IPS-18c (cell line): ENCODE data around the gene MRPL4.
A peak's percentile ranks its signal among the peaks of the same experiment; 100 is the strongest.

Experiments
- H3K4me3 ChIP-seq: 2 replicates; pipeline ENCODE4 v1.7.0; 2013; ENCODE audit warnings: low read depth, mild to moderate bottlenecking, low read length, moderate library complexity; ENCODE audit not compliant: insufficient read depth
- H3K9me3 ChIP-seq: one replicate; pipeline ENCODE4 v1.6.1; 2013; ENCODE audit warnings: mild to moderate bottlenecking, low read length, moderate library complexity; ENCODE audit not compliant: control insufficient read depth, insufficient read depth

The MRPL4 gene

GRCh38 chr19:10251792-10252694 is at the start of gene MRPL4:
Gene MRPL4 (plus strand): TSS chr19:10252214. CDS start chr19:10252254, 40 bp downstream.
- Histone ChIP-seq H3K4me3 (peak within 1 kb of the TSS; percentile 95), H3K9me3 (no peaks in the 10 kb centered on the region)

DNA sequence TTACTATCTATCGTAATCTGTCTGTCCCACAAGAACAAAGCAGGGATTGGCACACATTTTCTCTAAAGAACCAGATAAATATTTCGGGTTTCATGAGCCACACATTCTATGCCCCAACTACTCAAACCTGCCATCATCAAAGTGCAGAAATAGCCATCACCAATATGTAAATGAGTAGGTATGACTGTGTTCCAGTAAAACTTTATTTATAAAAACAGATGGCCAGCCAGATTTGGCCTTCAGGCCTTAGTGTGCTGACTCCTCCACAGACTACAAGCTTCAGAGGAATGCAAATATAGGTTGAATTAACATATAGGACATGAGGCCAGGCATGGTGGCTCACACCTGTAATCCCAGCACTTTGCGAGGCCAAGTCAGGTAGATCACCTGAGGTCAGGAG is 48.3 kb upstream of the MRPL4 start:
- no peak overlapping the region for H3K4me3 ChIP-seq

DNA sequence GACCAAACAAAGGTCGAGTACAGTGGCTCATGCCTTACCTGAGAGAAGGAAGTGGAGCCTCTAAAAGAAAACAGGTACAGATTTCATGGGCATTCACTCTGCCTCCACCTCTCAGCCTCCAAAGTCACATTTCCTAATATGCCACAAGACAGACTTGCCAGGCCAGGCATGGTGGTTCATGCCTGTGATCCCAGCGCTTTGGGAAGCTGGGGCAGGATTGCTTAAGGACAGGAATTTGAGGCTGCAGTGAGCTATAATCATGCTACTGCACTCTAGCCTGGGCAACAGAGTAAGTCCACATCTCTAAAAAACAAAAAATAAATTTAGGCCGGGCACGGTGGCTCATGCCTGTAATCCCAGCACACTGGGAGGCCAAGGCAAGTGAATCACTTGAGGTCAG is 46.4 kb upstream of the MRPL4 start:
- no peaks in the 10 kb centered on the region for H3K9me3 ChIP-seq
- no peak overlapping the region for H3K4me3 ChIP-seq

More for the DNA sequence above, 48.3 kb upstream of the MRPL4 start:
- H3K9me3 ChIP-seq: no peaks in the 10 kb centered on the region

DNA sequence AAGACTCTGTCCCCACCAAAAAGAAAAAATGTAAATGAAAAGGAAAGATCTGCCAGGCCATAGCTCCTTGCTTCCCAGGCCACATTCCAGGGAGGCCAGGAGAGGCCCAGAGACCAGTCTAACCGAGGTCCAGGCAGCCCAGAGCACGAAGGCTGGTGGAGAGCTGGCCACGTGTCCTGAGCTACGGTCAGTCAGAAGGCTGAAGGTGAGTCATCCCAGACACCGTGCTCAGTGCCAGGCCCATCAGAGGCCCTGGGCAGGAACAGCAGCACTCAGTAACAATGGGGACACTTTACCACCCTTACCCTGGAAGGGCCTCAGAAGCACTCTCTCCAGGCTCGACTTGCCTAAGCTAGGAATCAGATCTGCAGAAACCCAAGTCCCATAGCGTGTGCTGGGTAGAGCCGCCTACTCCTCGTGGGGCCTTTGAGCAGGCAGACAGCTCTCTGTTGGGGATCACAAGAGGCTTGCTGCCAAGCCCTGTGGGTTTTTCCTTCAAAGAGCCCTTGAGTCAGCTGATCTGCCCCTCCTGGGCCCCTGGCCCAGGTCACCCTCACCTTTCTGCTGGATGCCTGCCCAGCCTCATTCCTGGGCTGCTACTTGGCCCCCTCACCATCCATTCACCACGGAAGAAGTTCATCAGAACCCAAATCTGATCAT is 45.7 kb upstream of the MRPL4 start:
- Histone ChIP-seq H3K4me3 (no peak overlapping the region), H3K9me3 (no peaks in the 10 kb centered on the region)

DNA sequence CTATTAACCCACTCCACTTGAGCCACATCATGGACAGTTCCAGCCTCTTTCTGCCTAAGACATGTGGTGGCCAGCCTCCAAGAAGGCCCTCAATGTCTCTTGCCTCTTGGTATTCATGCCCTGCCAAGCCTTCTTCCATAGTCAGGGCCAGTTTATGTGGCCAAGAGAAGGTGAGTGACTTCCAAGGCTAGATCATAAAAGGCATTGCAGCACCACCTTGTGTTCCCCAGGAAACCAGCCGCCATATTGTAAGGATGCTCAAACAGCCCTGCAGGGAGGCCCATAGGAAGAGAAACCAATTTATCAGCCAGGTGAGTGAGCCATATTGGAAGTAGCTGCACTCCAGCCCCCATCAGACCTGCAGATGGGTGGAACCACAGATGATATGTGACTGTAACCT is 45.0 kb upstream of the MRPL4 start:
- H3K4me3 ChIP-seq: no peak overlapping the region

GRCh38 chr19:10209315-10209714 is 42.7 kb upstream of the MRPL4 start:
- no peak overlapping the region for H3K4me3 ChIP-seq
- no peaks in the 10 kb centered on the region for H3K9me3 ChIP-seq

More for the DNA sequence above, 45.0 kb upstream of the MRPL4 start:
- H3K9me3 ChIP-seq: no peaks in the 10 kb centered on the region

DNA sequence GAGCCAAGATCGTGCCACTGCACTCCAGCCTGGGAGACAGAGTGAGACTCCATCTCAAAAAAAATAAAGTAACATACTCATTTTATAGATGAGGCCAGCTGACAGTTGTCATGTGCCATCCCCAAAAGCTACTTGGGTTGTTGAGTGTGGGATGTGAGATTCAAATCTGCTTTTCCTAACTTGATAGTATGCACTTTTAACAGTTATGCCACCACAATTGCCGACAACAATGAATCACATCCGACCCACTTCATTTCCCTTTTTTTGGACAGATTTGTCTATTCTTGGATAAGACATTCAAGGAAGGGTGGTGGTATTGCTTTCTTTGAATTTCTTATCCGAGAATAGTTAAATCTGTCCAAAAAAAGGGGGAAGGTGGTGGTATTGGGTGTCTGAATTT is 41.0 kb upstream of the MRPL4 start:
- Histone ChIP-seq H3K9me3 (no peaks in the 10 kb centered on the region), H3K4me3 (no peak overlapping the region)

GRCh38 chr19:10211691-10212090 is 40.3 kb upstream of the MRPL4 start:
- H3K9me3 ChIP-seq: no peaks in the 10 kb centered on the region
- H3K4me3 ChIP-seq: no peak overlapping the region

- Histone ChIP-seq H3K4me3 (no peak overlapping the region), H3K9me3 (no peaks in the 10 kb centered on the region)
Measured at GRCh38 chr19:10214784-10215183, 37.2 kb upstream of the MRPL4 start.

DNA sequence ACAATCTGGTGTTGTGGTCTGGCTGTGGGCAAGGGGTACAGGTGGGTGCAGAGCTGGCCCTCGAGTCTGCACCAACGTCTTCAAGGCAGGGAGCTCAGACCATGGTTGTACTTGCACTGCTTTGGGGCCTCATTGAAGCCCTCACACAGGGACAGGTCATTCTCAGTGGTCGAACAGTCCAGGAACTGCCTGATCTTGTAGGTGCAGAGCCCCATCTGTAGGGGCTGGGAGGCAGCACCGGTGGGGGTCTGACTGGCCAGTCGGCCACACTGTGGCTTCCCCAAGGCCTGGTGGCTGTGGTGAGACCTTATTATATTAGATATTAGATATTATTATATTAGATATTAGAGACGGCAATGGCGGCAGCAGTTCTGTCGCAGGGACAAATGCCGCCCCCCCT is 34.9 kb upstream of the MRPL4 start:
- Histone ChIP-seq H3K4me3 (no peak overlapping the region), H3K9me3 (peaks cover 3% of the 10 kb centered on the region)

GRCh38 chr19:10219678-10220077 is 32.3 kb upstream of the MRPL4 start:
- H3K4me3 ChIP-seq: no peak overlapping the region; the same call in 1 of the 2 replicates
- peaks cover 3% of the 10 kb centered on the region for H3K9me3 ChIP-seq

DNA sequence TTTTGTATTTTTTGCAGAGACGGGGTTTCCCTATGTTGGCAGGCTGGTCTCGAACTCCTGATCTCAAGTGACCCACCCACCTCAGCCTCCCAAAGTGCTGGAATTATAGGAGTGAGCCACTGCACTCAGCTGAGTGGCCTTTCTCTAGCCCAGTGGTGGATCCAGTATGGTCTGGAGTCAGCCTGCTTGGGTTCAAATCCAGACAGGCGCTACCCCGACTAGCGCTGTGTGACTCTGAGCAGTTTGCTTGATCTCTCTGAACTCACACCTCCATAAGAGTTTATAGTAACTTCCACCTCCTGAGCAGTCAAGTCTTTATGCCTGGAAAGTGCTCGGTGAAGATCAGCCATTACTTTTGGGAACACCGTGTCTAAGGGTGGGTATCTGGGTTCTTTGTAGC is 31.3 kb upstream of the MRPL4 start:
- H3K4me3 ChIP-seq: no peak overlapping the region

DNA sequence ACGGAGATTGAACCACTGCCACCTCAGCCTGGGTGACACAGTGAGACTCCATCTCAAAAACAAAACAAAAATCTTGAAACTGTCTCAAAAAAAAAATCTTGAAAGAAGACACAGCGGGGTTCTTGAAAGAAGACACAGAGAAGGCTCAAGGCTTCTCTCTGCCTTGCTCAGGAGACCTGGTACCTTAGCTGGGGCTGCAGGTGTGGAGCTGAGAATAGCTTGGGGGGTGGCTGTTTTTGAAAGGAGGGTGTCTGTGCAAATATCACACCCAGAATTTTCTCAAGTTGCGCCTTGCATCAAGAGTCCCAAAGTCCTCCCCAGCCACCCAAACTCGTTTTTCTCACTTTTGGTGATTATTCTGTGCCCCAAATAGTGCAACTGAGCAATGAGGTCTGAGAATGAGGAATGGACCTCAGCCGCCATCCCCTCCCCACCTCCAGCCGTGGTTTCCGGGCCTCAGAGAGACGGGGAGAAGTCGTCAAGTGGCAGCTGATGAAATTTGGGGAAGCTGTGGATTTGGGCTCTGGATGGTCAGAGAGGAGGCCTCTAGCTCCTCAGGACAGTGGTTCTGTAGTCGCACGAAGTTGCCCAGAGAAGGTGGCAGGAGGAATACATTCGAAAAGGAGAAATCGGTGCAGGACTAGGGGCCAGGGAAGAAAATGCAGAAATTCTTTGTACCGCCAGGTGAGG is 29.7 kb upstream of the MRPL4 start:
- no peak overlapping the region for H3K4me3 ChIP-seq
- H3K9me3 ChIP-seq: peaks cover 3% of the 10 kb centered on the region

More for the DNA sequence above, 31.3 kb upstream of the MRPL4 start:
- peaks cover 3% of the 10 kb centered on the region for H3K9me3 ChIP-seq

DNA sequence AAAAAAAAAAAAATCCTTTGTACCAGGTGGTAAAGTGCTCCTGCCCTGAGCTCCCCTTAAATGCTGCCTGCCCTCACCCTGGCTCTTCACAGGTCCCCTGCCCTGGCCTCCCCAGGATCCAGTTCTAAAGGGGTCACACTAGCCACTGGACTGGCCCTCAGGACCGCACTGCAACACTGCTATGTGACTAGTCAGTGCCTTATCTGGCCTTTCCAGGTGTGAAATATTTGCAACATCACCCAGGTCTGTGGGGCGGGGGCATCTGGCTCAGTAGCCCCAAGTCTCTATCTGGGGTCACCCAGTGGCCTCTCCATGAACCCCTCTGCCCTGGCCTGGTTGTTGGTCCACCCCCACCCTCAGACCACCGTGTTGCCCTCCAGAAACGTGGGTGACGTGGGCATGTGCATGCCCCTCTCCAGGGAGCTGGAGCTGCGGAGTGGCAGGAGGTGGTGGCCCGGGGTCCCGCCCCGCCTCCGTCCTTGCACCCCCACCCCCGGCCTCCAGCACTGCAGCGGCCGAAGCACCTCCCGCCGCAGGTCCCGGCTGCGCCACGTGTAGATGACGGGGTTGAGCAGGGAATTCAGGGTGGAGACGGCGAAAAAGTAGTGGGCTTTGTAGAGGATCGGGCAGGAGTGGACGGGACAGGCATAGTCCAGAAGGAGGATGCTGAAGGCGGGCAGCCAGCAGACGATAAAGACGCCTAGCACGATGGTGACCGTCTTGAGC is 28.4 kb upstream of the MRPL4 start:
- Histone ChIP-seq H3K4me3 (no peak overlapping the region), H3K9me3 (peaks cover 3% of the 10 kb centered on the region)

DNA sequence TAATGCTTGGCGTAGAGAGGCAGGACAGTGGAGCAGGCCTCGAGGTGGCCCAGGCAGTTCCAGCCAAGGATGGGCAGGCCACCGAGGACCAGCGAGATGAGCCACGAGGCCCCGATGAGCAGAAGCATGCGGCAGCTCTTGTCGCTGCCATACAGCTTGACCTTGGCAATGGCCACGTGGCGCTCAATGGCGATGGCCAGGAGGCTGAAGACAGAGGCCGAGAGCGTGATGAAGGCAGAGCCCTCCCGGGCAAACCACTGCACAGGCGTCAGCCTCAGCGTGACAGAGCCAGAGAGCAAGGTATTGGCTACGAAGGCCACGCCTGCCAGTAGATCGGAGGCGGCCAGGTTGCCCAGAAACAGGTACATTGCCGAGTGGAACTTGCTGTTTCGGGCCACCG is 27.7 kb upstream of the MRPL4 start:
- H3K9me3 ChIP-seq: peaks cover 3% of the 10 kb centered on the region
- no peak overlapping the region for H3K4me3 ChIP-seq

DNA sequence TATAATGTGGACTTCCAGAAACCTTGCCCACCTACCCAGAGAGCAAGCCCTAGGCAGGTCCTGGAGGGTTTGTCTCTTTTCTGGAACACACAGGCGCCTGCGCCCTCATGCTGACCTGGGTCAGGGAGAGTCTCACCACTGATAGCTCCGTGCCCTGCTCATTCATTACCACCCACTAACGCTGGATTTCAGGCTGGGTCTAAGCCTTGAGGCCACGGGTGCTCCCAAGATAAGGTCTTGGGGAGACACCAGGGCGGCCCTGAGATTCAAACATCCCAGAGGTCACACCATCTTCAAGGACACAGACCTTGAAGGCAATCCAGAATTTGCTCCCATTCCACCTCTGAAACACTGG is 26.0 kb upstream of the MRPL4 start:
- no peak overlapping the region for H3K4me3 ChIP-seq
- H3K9me3 ChIP-seq: peaks cover 2% of the 10 kb centered on the region

DNA sequence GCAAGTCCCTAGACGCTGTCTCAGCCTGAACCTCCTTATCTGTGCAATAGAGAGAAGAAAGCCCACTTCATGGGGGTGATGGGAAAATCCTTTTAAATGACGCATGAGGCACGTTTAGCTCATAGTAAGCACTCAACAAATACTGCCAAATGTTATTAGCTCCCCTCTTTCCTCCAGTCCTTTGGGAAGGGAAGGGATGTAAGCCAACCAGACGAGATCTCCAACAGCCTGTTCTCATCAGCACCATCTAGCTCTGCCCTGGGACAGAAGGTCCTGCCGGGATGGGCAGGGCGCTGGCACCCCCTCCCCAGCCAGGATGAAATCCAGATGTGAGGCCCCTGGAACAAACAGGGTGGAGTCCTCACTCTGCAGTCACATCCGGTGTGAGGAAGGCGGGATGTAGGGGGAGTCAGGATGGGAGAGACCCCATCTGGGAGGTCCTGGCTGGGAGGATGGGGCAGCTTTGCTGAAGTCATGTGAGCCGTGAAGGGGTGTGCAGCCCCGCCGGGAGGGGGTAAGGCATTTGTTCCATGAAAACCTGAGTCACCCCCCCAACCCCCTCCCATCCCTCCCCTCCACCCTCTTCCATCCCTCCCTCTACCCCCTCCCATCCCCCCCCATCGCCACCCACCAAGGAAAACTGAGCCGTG is 25.5 kb upstream of the MRPL4 start:
- Histone ChIP-seq H3K4me3 (no peak overlapping the region), H3K9me3 (no peaks in the 10 kb centered on the region)
